Hair follicular keratinocyte (primary cell): ENCODE data around the gene ZNF212. TPM values are rescaled to one million over a fixed set of nuclear protein-coding genes. Genes with fewer than 3 reads are reported as not detected.

ENCODE experiments used
- total RNA-seq: library from RNA; depleted of rRNA; stranded (reverse); fragments of >200 nt; gene quantifications from 2 replicates; pipeline ENCODE4 v1.2.3, GENCODE V29; 2015

Gene ZNF212
- 3.0 and 6.2 TPM in 2 replicates for total RNA-seq

GRCh38 chr7:149239345-149240143 lies at the start of gene ZNF212:
Gene ZNF212 (plus strand): TSS chr7:149239651. CDS start chr7:149239779, 128 bp downstream.

DNA sequence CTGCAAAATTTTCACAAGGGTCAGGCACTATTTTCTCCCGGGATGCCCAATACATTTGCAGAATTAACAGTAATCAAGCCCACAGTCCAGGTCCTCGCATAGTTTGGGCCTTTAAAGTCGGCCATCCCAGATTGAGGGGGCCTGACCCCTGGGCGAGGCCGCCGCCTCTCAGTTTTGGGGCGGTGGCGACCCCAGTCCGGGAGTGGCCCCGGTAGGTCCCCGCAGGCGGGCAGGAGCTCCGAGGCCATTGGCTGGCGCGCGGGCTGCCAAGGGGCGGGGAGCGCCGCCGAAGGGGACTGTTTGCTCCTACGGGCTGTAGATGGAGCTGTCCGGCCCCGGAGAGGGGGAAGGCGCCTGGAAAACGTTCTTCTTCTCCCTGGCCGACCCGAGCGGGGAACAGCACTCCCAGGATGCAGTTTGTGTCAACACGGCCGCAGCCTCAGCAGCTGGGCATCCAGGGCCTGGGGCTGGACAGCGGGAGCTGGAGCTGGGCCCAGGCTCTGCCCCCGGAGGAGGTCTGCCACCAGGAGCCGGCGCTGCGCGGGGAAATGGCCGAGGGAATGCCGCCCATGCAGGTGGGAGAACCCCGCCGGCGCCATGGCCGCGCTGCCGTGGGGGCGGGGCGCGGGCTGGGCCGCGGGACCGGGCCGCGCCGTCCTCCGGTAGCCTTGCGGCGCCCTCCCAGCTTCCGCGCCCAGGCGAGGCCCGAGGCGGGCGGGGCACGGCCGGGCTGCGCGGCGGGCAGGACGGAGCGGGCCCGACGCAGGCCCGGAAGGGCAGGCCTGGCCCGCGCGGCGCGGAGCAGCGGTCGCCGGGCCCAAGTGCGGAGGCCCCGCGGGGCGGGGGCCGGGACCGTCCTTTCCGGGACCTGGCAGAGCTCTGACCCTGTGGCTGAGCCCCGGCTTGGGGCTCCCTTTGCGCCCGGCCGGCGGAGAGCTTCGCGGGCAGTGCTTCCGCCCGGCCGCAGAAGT lies 44.0 kb upstream of the ZNF212 start, which contains the start of gene ZNF282:
TSS of gene ZNF282 (plus strand) at position 367 of the 971 bp plus-strand sequence. CDS start at position 411, 44 bp downstream.

DNA sequence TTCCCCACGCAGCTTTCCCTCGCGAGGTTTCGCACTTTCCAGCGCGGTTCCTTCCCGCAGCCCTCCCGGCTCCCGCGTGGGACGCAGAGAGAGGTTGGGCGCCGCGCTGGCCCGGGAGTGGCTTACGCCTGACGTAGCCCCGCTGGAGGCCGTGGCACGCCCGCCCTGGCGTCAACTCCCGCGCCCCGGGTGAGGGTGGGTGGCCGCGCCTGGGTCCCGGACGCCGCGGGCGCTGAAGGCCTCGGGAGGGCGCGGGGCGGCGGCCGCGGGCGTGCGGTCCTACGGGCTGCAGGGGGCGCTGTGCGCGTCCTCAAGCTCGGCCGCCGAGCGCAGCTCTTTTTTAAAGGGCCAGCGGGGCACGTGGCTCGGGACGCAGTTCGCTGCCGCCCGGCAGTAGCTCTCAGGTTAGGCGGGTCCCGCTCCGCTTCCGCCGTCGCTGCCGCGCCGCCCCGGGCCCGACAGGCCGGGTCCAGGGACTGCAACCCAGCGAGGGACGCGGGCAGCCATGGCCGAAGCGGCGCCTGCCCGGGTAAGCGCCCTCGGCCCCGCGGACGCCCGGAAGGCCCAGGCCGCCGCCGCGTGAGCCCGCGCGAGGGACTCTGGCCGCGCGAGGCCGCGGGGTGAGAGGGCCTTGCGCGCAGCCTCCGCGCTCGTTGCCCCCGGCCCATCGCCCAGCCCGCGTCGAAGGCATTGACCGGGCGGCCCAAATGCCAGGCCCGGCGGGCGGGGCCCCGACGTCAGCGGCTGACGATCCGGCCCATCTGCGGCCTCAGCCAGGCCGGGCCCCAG lies 22.6 kb downstream of the ZNF212 start, which contains the start of gene ZNF783:
TSS of gene ZNF783 (plus strand) at position 368 of the 789 bp plus-strand sequence. CDS start at position 506, 138 bp downstream.

Other genes with a start within 250 kb of the ZNF212 start
- gene PDIA4, start 211.1 kb upstream of the ZNF212 start, total RNA-seq, result 585 and 697 TPM in 2 replicates
- gene ZNF786, start 148.9 kb upstream of the ZNF212 start, total RNA-seq, result 3.5 and 5.3 TPM in 2 replicates
- 0.94 and 2.5 TPM in 2 replicates for gene ZNF425, start 113.3 kb upstream of the ZNF212 start, total RNA-seq
- gene ZNF398, start 92.2 kb upstream of the ZNF212 start, total RNA-seq, result 9.3 and 13.3 TPM in 2 replicates
- 25.3 and 44.7 TPM in 2 replicates for gene ZNF282, start 44.1 kb upstream of the ZNF212 start, total RNA-seq
- gene ZNF783, start 22.5 kb downstream of the ZNF212 start, total RNA-seq, result 5.2 and 6.1 TPM in 2 replicates
- gene ZNF777, start 221.4 kb downstream of the ZNF212 start, total RNA-seq, result 8.4 and 11.5 TPM in 2 replicates